Osteocyte (in vitro differentiated cells): ENCODE measurements around the gene FAM167B. TPM values are rescaled to one million over a fixed set of nuclear protein-coding genes. Genes with fewer than 3 reads are reported as not detected.
"Not testable (repeated sequence)": the region's sequence is repeated elsewhere in the genome, so short reads cannot be mapped to it uniquely, and the experiment has no call there.

Source experiments
- DNase-seq: peaks from one replicate; pipeline ENCODE4 v3.0.0; 2021; ENCODE audit warnings: mixed read lengths; ENCODE audit not compliant: unreplicated experiment; ENCODE audit errors: extremely low spot score
- H3K27ac Mint-ChIP-seq: one replicate; pipeline ENCODE4 v1.8.0; 2021; ENCODE audit warnings: mild to moderate bottlenecking, mixed read lengths; ENCODE audit not compliant: unreplicated experiment
- H3K27me3 Mint-ChIP-seq: one replicate; pipeline ENCODE4 v1.8.0; 2021; ENCODE audit warnings: mixed read lengths; ENCODE audit not compliant: unreplicated experiment
- H3K36me3 Mint-ChIP-seq: one replicate; pipeline ENCODE4 v1.8.0; 2021; ENCODE audit warnings: mixed read lengths; ENCODE audit not compliant: unreplicated experiment
- H3K4me1 Mint-ChIP-seq: one replicate; pipeline ENCODE4 v1.8.0; 2021; ENCODE audit warnings: mixed read lengths; ENCODE audit not compliant: unreplicated experiment
- H3K4me3 Mint-ChIP-seq: one replicate; pipeline ENCODE4 v1.8.0; 2021; ENCODE audit warnings: mild to moderate bottlenecking, moderate library complexity, mixed read lengths; ENCODE audit not compliant: unreplicated experiment
- H3K9me3 Mint-ChIP-seq: one replicate; pipeline ENCODE4 v1.8.0; 2021; ENCODE audit warnings: mixed read lengths; ENCODE audit not compliant: unreplicated experiment
- CTCF ChIP-seq: fragments of 200-600 bp; sonication (generic); IDR thresholded peaks from 2 replicates; pipeline ENCODE4 v1.5.0; 2021; ENCODE audit warnings: antibody characterized with exemption, mild to moderate bottlenecking, moderate library complexity
- total RNA-seq: library from RNA; stranded (reverse); gene quantifications from 2 replicates; pipeline ENCODE4 v1.2.1, GENCODE V29; 2021

The FAM167B gene
- total RNA-seq, 1 donor from 2014 or later = 2.8 TPM

- H3K9me3 Mint-ChIP-seq = no peaks in the 10 kb centered on the region
- no peak overlapping the region for H3K27ac Mint-ChIP-seq
- no peak overlapping the region for H3K4me3 Mint-ChIP-seq
- H3K36me3 Mint-ChIP-seq = no peaks in the 10 kb centered on the region
- H3K4me1 Mint-ChIP-seq = no peaks in the 10 kb centered on the region
- peaks cover 3% of the 10 kb centered on the region for H3K27me3 Mint-ChIP-seq
- no peak for TF ChIP-seq CTCF
- no peak for DNase-seq
Measured at GRCh38 chr1:32256473-32257226, 9.6 kb downstream of the FAM167B start.

- H3K36me3 Mint-ChIP-seq = no peaks in the 10 kb centered on the region
- DNase-seq = no peak
- H3K27me3 Mint-ChIP-seq = peaks cover 3% of the 10 kb centered on the region
- no peak for TF ChIP-seq CTCF
- no peaks in the 10 kb centered on the region for H3K4me1 Mint-ChIP-seq
- no peak overlapping the region for H3K4me3 Mint-ChIP-seq
- H3K27ac Mint-ChIP-seq = no peak overlapping the region
- H3K9me3 Mint-ChIP-seq = no peaks in the 10 kb centered on the region
Measured at GRCh38 chr1:32257227-32257508, 10.1 kb downstream of the FAM167B start.

GRCh38 chr1:32263236-32263593 lies 16.2 kb downstream of the FAM167B start:
- not testable (repeated sequence) for H3K36me3 Mint-ChIP-seq, H3K27ac Mint-ChIP-seq, H3K4me3 Mint-ChIP-seq, H3K9me3 Mint-ChIP-seq, DNase-seq, H3K27me3 Mint-ChIP-seq
- H3K4me1 Mint-ChIP-seq = peaks cover 13% of the 10 kb centered on the region

- H3K27ac Mint-ChIP-seq = no peak overlapping the region
Measured at GRCh38 chr1:32263744-32264143, 16.7 kb downstream of the FAM167B start.

GRCh38 chr1:32265846-32266245 lies 18.8 kb downstream of the FAM167B start:
- Mint-ChIP-seq H3K4me1 (peaks cover 13% of the 10 kb centered on the region), H3K27me3 (no peaks in the 10 kb centered on the region), H3K9me3 (no peaks in the 10 kb centered on the region), H3K4me3 (no peak overlapping the region), H3K27ac (no peak overlapping the region), H3K36me3 (no peaks in the 10 kb centered on the region)
- DNase-seq = no peak
- no peak for TF ChIP-seq CTCF

More at GRCh38 chr1:32263744-32264143, 16.7 kb downstream of the FAM167B start:
- Mint-ChIP-seq H3K4me1 (peaks cover 13% of the 10 kb centered on the region), H3K4me3 (no peak overlapping the region), H3K27me3 (no peaks in the 10 kb centered on the region), H3K9me3 (no peaks in the 10 kb centered on the region), H3K36me3 (no peaks in the 10 kb centered on the region)
- TF ChIP-seq CTCF = no peak
- no peak for DNase-seq
